Fibroblast of the aortic adventitia (primary cell): Measurements from ENCODE around the gene NR2F2. TPM values are rescaled to one million over a fixed set of nuclear protein-coding genes. Genes with fewer than 3 reads are reported as not detected.
A peak's percentile ranks its signal among the peaks of the same experiment; 100 is the strongest.

ENCODE experiments used
- DNase-seq: peaks from one replicate; pipeline ENCODE4 v3.0.0-alpha.2; 2010; ENCODE audit warnings: low read depth
- H3K4me3 ChIP-seq: 2 replicates; pipeline ENCODE4 v1.5.1; 2011; ENCODE audit warnings: low read depth, mild to moderate bottlenecking, control low read depth, low read length, moderate library complexity
- CTCF ChIP-seq: IDR thresholded peaks from 2 replicates; pipeline ENCODE4 v1.5.1; 2011; ENCODE audit warnings: mild to moderate bottlenecking, low read length, control low read depth, inconsistent platforms; ENCODE audit not compliant: insufficient read depth
- total RNA-seq: library from RNA; depleted of rRNA; stranded (reverse); fragments of >200 nt; gene quantifications from 2 replicates; pipeline ENCODE4 v1.2.3, GENCODE V29; 2012; ENCODE audit warnings: low replicate concordance

Gene NR2F2
- total RNA-seq, 1 donor: 20.2 TPM

- no peak for TF ChIP-seq CTCF
- peak overlapping the region; percentile 56 for H3K4me3 ChIP-seq
- DNase-seq: no peak
Observed at GRCh38 chr15:96359616-96360521, 29.4 kb downstream of the NR2F2 start.

- no peak for TF ChIP-seq CTCF
- peak overlapping the region; percentile 37 for H3K4me3 ChIP-seq
- no peak for DNase-seq
Observed at GRCh38 chr15:96360581-96361308, 30.2 kb downstream of the NR2F2 start.

GRCh38 chr15:96361309-96362010 is 31.0 kb downstream of the NR2F2 start:
- H3K4me3 ChIP-seq: peak overlapping the region; percentile 17
- DNase-seq: no peak
- no peak for TF ChIP-seq CTCF

GRCh38 chr15:96362011-96362754 is 31.7 kb downstream of the NR2F2 start:
- no peak for TF ChIP-seq CTCF
- H3K4me3 ChIP-seq: no peak overlapping the region
- DNase-seq: no peak

GRCh38 chr15:96362755-96363651 is 32.5 kb downstream of the NR2F2 start:
- DNase-seq: no peak
- TF ChIP-seq CTCF: no peak

More at GRCh38 chr15:96362755-96363651, 32.5 kb downstream of the NR2F2 start:
- H3K4me3 ChIP-seq: no peak overlapping the region
